NCI-H1930 (cell line): ENCODE measurements around the gene FGB.
"Not testable (repeated sequence)": the region's sequence is repeated elsewhere in the genome, so short reads cannot be mapped to it uniquely, and the experiment has no call there.

ENCODE experiments used
- DNase-seq, 2 experiments: peaks; one replicate each; lab custom pipeline; 2025; lab: John Stamatoyannopoulos, UW

The FGB gene

DNA sequence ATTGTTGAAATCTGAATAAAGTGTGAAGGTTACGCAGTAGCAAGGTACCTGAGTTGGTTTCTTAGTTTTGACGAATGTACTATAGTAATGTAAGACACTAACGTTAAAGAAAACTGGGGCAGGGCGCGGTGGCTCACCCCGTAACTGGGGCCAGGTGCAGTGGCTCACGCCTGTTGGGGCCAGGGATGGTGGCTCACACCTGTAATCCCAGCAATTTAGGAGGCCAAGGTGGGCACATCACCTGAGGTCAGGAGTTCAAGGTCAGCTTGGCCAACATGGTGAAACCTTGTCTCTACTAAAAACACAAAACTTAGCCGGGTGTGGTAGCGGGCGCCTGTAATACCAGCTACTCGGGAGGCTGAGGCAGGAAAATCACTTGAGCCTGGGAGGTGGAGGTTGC lies 34.5 kb downstream of the FGB start:
- DNase-seq = not testable (repeated sequence)

DNA sequence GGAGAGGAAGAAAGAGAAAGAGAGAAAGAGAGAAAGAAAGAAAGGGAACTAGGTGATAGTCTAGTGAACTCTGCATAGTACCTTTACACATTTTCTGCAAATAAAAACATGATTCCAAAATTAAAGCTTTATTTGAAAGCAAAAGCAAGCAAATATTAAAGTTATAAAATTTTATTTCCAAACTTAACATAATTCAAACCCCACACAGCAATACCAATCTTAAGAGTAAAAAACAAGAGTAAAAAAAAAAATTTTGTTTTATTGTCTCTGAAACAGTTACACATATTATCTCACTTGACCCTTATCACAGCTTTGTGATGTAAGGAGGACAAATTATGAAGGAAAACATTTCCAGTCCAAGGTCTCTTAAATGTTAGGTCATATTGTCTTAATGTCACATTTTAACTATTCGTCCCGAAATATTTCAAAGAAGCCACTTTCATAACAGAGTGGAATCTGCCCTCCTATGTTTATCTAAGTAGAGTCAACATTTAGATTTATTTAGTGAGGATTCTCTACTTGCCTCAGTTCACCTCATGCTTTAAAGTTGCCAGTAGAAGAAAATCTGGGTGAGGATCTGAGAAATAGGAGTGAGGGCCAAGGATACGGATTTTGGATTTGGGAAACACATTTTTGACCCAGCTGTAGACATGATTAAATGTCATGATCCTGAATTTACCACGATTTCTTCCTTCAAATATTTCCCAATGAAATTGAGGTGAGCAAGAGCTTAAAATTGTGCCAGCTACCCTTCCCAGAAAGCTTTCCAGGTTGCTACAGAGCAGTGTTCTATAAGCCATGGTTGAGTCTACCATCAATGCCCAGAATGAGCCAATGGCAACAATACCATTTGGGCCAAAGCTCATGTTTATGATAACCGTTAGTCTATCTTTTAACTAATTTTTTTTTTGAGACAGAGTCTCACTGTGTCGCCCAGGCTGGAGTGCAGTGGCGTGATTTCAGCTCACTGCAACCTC lies 35.3 kb downstream of the FGB start:
- DNase-seq = no peak

DNA sequence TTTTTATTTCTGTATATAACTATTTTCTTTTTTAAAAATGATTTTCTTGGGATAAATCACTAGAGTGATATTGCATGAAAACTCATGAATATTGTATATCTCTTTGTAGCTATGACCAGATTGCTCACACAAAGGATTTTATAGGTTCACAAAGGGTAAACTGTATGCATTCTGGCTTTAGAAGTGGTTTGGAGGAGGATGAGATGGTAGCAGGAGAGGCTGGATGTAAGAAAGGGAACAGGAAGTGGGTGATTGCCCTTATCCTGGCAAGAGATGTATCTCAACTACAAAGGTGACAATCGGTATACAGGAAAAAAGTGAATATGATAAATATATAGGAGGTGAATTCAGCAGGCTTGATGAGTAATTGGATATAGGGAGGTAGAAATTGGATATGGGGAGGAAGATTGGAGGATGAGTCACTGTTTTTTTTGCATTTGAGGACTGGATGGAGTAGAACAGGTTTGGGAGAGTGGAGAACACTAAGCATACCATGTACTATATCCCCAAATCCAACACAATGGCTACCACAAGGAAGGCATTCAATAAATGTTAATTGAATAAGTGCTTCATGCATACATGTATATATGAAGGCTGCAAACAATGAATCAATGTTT lies 39.7 kb downstream of the FGB start:
- DNase-seq = no peak

DNA sequence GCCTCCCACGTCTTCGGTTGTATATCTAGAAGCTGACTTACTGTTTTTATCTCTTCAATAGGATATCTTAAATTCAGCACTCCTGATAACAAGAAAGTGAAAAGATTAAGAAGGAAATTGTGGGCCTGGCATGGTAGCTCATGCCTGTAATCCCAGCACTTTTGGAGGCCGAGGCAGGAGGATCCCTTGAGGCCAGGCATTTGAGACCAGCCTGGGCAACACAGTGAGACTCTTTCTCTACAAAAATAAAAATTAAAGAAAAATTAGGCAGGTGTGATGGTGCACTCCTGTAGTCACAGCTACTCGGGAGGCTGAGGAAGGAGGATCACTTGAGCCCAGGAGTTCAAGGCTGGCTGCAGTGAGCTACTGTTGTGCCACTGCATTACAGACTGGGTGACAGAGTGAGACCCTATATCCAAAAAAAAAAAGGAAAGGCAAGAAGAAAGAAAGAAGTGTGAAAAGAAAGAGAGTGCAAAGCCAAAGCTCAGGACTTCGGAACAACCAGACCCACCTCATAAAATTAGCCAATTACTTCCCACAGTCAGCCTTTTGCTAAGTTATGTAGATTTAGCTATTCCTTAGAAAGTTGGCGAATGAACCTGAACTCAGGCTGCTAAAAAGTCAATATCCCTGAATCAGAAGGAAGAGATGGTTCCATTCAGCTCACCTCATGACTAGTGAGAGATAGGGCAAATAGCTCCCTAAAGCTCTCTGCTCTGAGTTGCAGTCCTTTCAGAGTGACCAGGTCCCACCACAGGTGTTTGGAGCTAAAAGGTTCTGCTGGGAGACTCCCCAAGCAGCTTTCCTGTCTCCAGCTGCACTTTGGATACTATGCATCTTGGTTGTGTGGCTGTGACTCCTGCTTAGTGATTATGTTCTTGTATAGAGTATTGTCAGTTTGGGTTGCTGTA lies 40.5 kb downstream of the FGB start:
- DNase-seq = no peak

DNA sequence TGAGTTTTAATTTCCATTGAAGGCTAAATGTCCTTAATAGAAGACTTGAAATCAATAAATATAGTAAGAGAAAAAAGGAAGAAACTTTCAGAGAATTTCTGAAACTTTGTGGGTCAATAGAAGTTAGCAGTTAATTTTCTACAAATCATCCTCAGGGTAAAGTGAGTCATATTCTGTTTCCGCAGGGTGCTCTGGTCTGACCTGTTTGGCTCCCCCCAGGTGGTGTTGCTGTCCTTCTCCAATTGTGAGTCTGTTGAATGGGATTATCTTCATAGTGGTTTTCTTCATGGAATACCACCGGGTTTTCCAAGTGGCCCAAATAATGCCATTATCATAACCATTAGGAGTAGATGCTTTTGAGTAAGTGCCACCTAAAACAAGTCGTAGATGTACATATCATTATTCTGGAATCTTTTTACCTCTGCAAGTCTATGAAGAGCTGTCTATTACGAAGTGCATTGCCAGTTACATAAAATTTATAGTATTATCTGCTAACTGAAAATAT lies 41.9 kb downstream of the FGB start:
- DNase-seq = no peak

DNA sequence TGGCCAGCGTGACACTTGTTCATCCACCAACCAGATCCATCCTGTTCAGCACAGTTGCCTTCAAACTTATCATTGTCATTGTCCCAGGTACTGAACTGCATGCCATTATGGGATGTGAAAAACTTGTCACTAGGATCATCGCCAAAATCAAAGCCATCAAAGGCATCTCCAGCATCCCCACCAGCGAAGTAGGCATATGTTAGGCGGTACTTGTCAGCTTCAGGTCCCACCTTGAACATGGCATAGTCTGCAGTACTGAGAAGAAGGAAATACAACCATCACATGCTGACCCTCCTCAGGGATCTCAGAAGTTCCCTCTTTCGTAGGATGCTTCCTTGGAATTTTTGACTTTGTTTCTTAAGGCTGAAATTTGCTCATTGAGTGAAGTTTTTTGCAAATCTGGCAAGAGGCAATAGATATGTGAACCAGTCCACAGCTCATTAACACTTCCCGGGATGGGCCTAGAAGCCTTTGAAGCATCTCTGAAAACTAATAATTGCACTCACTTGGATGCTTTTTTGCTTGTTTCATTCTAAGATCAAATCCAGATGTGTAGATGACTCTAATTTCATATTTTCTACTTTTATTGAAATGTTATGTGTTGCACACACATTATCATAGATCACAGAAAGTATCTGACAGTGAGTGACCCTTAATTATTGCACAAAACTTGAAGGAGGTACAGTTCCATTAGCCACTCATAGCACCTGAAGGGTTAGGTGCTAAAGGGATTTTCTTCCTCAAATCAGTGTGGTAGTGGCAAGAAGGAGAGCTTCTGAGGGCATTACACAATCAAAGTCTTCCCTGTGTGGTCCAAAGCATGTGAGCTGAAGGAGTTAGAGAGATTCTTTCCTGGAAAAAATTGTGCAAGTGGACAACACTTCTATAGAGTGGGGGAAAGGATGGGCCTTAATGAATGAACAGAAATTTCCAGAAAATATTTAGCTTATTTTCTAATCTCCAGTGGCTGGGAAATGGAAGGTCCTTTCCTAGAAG lies 44.2 kb downstream of the FGB start:
- no peak for DNase-seq

DNA sequence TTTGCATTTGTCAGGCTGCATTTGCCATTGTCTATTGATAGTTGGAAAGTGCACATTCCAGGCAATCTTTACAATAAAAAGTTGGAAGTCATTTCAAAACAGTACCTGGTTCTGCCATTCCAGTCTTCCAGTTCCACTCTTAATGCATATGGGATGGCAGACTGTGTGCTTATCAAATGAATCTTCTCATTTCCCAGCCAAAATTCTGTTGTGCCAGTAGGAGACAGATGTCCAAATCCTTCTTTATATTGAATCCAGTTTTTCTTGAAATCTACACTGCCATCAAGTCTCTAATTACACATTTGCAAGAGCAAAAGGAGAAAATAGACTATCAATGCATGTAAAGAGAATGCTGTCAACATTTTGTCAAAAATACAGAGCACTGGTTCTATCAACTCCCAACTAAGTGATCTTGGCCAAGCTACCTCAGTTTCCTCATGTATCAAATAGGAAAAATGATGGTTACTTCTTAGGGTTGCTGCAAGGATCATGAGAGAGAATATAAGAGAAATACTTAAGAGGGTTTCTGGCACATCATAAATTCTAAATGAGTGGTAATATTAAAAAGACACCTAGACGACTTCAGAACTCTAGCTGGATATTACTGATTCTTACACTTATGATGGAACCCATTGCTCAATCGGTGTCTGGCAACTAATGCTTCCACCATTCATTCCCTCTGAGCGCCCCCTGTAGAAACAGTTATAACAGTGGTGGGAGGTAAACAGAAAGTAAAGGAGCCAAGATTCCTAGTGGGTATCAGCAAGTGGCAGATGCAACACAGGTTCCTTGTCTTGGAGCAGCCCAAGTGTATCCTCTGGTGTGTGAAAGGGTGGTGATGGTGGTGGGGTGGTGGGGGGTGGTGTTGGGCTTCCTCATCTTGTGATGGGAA lies 45.8 kb downstream of the FGB start:
- no peak for DNase-seq

DNA sequence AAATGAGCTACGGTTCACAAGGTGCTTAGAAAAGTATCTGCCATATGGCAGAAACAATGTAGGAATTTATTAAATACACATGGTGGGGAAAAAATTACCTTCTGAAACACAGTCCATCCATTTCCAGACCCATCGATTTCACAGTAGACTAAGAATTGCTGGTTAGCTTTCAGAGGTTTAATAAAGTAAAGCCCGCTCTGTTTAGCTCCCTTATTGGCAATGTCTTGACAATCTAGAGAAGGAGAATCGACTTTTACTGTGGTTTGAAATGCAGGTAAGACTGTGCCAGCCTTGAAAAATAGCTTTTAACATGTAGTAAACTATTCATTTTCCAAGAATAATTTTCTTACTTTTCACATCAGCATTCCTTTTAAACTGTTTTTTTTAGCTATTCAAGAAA lies 46.7 kb downstream of the FGB start:
- no peak for DNase-seq

DNA sequence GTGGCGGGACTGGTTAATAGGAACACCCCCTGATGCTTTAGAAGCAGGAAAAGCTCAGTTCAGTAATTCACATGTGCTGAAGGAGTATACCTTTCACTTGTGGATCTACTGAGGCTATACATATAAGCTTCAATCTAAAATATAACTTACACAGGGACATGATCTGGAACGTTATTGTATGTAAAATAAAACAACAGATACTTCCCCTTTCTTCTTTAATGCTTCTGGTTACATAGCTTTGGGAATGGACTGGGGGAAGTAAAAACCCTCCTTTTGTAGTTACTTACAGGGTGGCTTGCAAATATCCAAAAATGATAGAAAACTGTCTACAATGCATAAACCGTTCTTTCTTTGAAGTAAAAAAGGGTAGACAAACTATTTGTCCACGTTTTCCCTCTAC lies 47.8 kb downstream of the FGB start:
- DNase-seq = no peak

DNA sequence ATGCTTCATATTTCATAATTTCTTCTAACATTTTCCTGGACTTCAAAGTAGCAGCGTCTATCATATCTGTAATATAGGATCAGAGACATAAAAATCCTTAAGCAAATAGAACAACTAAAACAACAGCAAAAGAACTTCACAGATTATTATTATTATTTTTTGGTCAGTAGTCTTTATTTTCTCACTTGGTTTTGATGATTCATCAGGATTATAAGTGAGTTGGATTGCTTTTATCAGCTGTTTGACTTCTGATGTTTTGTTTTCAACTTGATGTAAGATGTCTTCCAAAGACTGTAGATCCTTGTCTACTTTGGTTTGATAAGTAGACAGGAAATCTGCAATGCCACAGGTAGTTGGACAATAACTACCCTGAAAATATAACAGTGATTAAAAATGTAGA lies 49.0 kb downstream of the FGB start:
- no peak for DNase-seq

DNA sequence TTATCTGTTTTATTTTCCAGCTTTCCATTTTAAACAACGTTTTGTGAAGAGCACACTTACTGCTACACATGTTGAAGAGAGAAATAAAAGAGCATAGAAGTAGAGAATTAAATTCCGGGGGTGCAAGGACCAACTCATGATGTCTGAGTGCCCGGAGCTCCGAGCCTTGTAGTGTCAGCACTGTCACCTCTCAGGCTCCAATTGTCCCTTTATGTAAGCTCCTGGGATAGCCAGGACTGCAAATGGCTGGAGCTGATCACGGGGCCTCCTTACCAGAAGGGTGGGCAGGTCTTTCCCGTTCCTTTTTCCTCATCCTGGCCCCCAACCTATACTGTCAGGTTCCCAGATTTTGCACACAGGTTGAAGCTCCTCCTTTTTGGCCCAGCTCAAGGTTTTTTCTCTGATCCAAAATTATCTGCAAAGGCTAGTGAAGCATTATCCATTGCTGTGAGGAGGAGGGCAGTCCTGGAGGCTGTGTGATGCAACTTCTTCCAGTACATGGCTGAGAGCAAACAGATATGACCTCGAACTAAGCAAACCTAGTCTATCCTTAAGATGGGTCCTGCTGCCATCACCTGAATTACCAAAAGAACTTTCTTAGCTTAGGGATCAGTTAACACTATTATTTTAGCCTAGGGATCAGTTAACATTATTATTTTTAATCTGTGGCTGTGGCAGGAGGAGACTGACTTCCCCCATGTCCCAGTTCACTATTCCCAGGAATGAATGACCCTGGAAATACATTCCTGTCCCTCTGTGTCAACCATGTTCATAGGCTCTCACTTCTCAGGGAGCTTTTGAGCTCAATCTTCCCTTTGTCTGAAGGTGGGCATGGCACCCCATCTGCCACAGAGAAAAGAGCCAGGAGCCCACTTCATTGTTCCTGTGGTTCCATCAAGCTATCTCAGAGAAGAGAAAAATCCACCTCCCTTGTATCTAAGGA lies 49.9 kb downstream of the FGB start, which contains the start of gene FGG:
FGG (minus strand) TSS at position 185 of the 943 bp plus-strand sequence; CDS start at position 138, 47 bp downstream.
- no peak for DNase-seq

DNA sequence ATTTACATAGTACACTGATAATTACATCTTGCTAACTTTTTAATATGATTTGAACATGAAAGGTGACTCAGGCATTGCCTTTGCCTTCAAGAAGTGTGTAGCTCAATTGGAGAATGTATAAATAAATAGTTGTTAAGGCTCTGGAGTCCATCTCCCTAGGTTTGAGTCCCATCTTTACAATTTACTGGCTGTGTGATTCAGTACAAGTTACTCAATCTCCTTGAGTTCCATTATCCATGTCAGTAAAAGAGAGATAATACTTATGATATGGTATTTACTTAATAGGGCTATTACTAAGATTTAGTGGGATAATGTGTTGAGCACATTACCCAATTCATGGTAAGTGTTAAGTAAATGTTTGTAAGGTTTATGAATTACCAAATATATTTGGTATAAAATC lies 51.5 kb downstream of the FGB start:
- no peak for DNase-seq

DNA sequence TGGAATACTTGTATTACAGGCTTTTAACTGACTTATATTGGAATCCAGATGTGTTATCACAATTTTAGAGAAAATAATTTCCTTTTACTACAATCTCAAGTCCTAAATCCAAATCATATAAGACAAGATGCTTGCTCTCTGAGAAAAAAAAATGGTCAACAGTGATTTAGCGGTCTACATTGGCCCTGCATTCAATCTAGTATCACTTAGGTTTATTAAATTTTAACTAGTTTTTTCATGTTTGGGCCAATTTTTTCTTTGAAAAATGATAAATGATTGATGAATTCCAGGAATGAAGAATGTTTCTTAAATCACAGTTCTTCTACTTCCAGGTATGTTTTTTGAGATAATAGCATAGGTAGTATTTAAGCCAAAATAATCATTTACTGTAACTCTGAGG lies 52.4 kb downstream of the FGB start:
- no peak for DNase-seq

DNA sequence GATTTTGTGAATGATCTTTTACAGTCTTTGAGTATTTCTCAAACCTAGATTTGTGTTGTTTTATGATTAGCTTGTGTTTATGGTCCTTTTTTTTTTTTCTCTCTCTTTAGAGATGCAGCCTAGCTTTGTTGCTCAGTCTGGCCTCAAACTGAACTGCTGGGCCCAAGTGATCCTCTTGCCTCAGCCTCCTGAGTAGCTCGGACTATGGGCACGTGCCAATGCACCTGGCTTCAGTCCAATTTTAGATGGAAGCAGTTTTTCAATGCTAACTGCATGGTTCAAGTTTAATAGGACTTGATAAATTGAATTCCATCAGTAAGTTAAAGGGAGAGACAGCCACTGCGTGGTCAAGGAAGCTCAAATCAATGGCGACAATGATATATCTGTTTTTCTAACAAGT lies 53.5 kb downstream of the FGB start:
- DNase-seq = no peak

DNA sequence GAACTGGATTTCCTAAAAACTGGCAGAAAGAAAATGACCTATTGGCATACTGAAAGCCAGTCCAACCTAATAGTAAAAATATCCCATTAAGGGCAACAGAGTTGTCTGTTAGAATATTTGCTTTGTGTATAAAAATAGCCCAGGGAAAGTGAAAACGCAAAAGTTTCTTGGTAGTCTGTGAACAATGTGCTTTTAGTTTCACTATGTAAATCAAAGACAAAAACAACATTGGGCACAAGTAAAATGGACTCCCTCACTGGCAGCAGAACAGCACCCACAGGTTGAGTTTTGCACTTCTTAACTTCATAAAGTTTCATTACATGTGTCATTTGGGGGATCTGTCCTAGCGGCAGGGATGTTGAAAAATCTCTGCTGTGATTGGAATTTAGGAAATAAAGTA lies 53.9 kb downstream of the FGB start:
- DNase-seq = no peak

DNA sequence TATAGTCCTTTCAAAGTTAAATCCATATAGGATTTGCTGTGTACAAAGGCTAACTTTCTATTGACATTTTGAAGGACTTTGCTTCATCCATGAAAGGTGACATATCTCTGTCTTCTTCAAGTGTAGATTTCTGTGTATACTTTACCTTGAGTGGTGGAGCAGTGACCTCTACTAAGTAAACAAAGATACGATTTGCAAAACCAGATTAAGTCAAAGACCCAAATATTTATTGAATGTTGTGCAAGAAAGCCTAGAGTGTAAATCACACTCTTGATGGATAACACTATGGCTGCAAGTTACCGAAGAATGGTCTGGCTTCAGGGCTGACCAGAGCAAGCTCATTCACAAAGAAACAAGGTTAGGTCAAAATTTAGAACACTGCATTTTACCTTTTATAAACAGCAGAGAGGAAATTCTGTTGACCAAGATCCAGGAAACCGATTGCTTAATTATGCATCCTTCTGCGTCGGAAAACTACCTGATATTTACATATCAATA lies 55.1 kb downstream of the FGB start:
- DNase-seq = no peak

DNA sequence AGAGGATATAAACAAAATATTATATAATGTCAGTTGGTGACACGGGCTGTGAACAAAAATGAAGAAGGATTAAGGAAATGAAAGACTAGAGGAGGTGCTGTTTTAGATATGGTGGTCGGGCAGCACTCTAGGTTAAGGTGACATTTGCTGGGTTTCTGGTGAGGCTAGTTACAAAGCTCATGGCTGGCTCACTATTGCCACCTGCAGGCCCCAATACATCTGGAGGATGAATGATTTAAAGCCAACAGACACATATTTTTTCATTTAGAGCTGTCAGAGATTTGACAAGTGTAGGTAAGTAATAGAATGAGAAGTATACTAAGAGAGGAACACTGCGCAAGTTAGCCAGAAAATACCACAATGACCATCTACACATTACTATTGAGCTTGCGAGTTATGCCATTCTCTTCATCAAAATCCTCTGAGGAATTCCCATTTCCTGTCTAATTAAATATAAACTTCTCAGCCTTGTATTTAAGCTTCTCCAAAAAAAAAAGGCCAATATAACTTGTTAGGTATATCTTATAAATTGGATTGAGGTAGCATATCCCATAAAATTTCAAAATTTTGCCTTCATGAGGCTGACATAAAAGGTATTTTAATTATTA lies 56.0 kb downstream of the FGB start:
- peak in 1 of 2 experiments; percentile 22 for DNase-seq

DNA sequence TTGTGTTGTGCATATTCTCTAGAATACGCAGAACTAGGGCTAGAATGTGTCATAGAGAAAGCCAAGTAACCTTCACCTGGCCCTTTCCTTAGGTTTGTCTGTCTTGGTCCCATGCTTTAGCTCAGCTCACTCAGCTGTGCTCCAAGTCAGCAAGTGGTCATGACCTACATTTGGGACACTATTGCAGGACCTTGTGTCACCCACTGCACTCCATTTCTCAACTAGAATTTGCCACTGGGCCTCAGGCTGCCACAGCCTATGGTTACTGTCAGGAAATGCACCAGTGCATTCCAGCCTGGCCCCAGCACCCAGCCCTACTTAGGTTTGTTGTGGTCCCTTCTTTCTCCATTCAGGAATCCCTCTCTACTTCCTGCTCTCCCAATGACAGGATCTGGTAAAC lies 57.3 kb downstream of the FGB start:
- no peak for DNase-seq
